Measurements from ENCODE around the gene CRIM1. TPM values are rescaled to one million over a fixed set of nuclear protein-coding genes. Genes with fewer than 3 reads are reported as not detected.

CRIM1 gene
- total RNA-seq, 1 donor: 100 TPM

GRCh38 chr2:36540986-36541754, 185.6 kb downstream of the CRIM1 start:
- H3K4me3 ChIP-seq (ENCODE audit: low read depth, low read length): no peak overlapping the region
- no peak for DNase-seq (ENCODE audit: low read depth)
- no peak for TF ChIP-seq CTCF (IDR thresholded peaks at IDR 0.05; ENCODE audit: insufficient read depth, low read length)

- no peak for TF ChIP-seq CTCF (IDR thresholded peaks at IDR 0.05; ENCODE audit: insufficient read depth, low read length)
- DNase-seq (ENCODE audit: low read depth): no peak
- H3K4me3 ChIP-seq (ENCODE audit: low read depth, low read length): no peak overlapping the region
Observed at GRCh38 chr2:36541891-36542595, 186.5 kb downstream of the CRIM1 start.

- no peak for DNase-seq (ENCODE audit: low read depth)
- peak; percentile 26 for TF ChIP-seq CTCF (IDR thresholded peaks at IDR 0.05; ENCODE audit: insufficient read depth, low read length)
- H3K4me3 ChIP-seq (ENCODE audit: low read depth, low read length): no peak overlapping the region
Observed at GRCh38 chr2:36544638-36545338, 189.2 kb downstream of the CRIM1 start.

GRCh38 chr2:36545871-36546416, 190.4 kb downstream of the CRIM1 start:
- DNase-seq (ENCODE audit: low read depth): no peak
- TF ChIP-seq CTCF (IDR thresholded peaks at IDR 0.05; ENCODE audit: insufficient read depth, low read length): peak; percentile 9

GRCh38 chr2:36547906-36548305, 192.3 kb downstream of the CRIM1 start:
- TF ChIP-seq CTCF (IDR thresholded peaks at IDR 0.05; ENCODE audit: insufficient read depth, low read length): no peak

More at GRCh38 chr2:36545871-36546416, 190.4 kb downstream of the CRIM1 start:
- no peak overlapping the region for H3K4me3 ChIP-seq (ENCODE audit: low read depth, low read length)

GRCh38 chr2:36549165-36549574, 193.6 kb downstream of the CRIM1 start:
- no peak overlapping the region for H3K4me3 ChIP-seq (ENCODE audit: low read depth, low read length)
- TF ChIP-seq CTCF (IDR thresholded peaks at IDR 0.05; ENCODE audit: insufficient read depth, low read length): no peak
- DNase-seq (ENCODE audit: low read depth): no peak

More at GRCh38 chr2:36547906-36548305, 192.3 kb downstream of the CRIM1 start:
- no peak overlapping the region for H3K4me3 ChIP-seq (ENCODE audit: low read depth, low read length)
- DNase-seq (ENCODE audit: low read depth): no peak

All from fibroblast of the aortic adventitia (primary cell).